Measurements from ENCODE around the gene NUP210L.

The NUP210L gene

DNA sequence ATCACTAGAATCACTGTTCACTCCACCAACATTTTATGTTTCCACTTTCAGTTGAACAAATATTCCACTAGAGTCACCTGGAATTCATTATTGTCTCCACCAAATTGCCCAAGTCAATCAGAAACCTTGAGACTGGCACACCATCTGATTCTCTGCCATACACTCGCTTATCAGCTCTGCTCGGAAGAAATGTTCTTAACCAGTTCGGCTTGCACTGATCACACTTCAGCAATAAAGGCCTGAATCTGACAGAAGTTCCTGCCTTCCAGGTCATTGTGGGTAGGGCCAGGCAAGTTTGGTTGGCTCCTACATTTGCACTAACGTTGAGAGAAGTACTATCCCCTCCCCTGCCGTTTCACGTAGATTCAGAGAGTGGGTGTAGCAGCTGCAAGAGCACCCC, 27.1 kb upstream of the NUP210L start:
- DNase-seq (ENCODE audit: low spot score), result no peak
- TF ChIP-seq, protein P1, sequence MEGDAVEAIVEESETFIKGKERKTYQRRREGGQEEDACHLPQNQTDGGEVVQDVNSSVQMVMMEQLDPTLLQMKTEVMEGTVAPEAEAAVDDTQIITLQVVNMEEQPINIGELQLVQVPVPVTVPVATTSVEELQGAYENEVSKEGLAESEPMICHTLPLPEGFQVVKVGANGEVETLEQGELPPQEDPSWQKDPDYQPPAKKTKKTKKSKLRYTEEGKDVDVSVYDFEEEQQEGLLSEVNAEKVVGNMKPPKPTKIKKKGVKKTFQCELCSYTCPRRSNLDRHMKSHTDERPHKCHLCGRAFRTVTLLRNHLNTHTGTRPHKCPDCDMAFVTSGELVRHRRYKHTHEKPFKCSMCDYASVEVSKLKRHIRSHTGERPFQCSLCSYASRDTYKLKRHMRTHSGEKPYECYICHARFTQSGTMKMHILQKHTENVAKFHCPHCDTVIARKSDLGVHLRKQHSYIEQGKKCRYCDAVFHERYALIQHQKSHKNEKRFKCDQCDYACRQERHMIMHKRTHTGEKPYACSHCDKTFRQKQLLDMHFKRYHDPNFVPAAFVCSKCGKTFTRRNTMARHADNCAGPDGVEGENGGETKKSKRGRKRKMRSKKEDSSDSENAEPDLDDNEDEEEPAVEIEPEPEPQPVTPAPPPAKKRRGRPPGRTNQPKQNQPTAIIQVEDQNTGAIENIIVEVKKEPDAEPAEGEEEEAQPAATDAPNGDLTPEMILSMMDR (IDR thresholded peaks at IDR 0.05; ENCODE audit: borderline replicate concordance, control extremely low read depth, extremely low read depth, insufficient read depth, missing control alignments), result no peak
- in situ Hi-C loops (cut with MboI; ENCODE audit: low sequenced_read_pairs, unreplicated experiment), result no loop called here

DNA sequence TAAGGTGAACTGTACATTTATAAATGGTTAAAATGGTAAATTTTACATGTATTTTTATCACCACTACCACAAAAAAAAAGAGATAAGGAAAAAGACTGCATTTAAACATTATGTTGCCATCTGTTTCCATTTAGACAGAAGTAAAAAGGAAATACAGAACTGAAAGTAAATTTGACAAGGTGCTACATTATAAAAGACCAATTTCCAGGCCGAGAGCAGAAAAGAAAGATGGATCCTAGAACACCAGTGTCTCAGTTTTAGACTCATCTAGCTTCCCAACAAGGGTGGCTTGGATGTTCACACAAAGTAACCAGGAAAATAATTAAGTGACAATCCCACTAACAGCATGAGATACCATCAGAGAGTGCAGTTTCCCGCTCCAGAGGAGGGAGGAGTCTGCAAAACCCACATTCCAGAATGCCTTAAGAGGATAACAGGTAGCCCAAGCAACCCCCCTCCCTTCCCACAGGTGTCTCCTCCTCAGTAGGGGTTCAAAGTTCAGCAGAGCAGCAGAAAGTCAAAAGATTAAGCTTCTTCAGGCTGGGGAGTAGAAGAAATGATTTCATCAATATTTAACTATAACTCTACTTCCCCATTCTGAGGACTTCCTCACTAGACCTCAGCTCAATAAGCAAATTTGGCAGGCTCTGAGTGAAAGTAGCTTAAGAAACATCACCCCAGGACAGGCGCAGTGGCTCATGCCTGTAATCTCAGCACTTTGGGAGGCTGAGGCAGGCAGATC, 25.2 kb upstream of the NUP210L start:
- in situ Hi-C loops (cut with MboI; ENCODE audit: low sequenced_read_pairs, unreplicated experiment), result no loop called here
- peak; percentile 52 for DNase-seq (ENCODE audit: low spot score)
- TF ChIP-seq, protein P1 (IDR thresholded peaks at IDR 0.05; ENCODE audit: borderline replicate concordance, control extremely low read depth, extremely low read depth, insufficient read depth, missing control alignments), result no peak

DNA sequence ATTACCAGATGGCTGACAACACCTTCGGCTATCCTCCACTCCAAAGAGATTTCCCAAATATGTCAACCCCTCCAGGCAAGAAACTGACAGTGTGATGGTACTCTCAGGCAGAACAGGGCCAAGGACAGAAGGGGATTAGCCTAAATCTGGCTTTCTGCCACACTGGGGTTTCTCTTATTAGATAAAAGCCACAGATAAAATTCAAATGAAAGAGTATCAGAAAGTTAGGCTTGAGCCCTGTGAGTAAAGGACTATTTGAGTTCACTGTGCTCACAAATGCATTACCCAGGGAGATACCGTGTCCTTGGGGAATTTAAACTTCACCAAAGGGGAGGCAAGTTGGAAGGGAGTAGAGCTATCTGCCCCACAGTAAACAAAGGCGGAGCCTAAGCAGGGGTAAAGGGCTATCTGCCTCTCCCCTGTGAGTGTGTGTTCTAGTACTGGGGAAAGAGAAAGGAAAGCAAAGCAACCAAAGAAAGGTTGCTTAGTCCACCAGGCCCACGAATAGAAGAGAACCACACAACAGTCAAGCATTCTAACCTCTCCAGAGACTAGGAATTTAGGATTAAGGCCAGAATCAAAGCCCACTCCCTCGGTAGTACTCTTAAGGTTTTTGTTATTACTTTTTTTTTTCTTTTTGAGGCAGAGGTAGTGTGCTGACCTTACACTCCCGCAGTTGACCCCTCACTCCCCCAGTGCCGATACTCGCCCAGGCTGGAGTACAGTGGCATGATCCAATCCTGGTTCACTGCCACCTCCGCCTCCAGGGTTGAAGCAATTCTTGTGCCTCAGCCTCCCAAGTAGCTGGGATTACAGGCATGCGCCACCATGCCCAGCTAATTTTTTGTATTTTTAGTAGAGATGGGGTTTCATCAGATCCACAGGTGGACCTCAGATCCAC, 24.3 kb upstream of the NUP210L start:
- no peak for DNase-seq (ENCODE audit: low spot score)
- TF ChIP-seq, protein P1 (IDR thresholded peaks at IDR 0.05; ENCODE audit: borderline replicate concordance, control extremely low read depth, extremely low read depth, insufficient read depth, missing control alignments), result no peak
- in situ Hi-C loops (cut with MboI; ENCODE audit: low sequenced_read_pairs, unreplicated experiment), result no loop called here

DNA sequence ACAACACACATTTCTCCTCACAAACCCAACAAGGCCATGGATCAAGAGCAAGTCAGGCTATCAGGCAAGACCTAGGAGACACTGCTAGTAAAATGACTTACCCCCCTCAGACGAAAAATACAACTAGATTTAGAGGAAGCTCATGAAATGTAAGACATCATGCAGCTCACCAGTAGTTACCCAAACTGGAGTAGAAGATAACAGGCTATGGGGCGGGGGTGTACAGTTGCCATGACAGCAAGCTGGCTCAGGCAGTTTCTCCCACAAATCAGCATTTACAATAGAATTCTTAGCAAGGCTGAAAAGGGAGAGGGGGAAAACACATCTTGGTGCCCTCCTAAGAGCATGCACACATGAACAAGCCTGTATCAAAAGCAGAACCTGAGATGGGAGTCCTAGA, 23.1 kb upstream of the NUP210L start:
- TF ChIP-seq, protein P1 (IDR thresholded peaks at IDR 0.05; ENCODE audit: borderline replicate concordance, control extremely low read depth, extremely low read depth, insufficient read depth, missing control alignments), result no peak
- DNase-seq (ENCODE audit: low spot score), result no peak
- in situ Hi-C loops (cut with MboI; ENCODE audit: low sequenced_read_pairs, unreplicated experiment), result no loop called here

DNA sequence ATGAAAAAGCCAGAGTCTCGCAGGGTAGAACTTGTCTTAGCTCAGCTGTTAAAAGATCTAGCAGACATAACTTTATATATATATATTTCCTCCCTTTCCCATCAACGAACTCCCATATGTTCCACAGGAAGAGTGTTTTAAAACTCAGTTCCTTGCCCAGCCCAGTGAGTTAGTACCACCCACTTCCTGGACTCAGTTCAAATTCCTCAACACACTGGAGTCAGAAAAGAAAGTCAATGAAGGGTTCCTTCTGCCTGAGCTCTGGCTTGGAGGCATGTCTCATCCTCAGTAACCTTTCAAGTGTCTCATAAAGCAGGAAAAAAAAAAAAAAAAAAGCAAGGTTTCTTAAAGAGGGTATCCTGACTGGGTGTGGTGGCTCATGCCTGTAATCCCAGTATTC, 21.5 kb upstream of the NUP210L start:
- TF ChIP-seq, protein P1 (IDR thresholded peaks at IDR 0.05; ENCODE audit: borderline replicate concordance, control extremely low read depth, extremely low read depth, insufficient read depth, missing control alignments), result no peak
- no peak for DNase-seq (ENCODE audit: low spot score)
- in situ Hi-C loops (cut with MboI; ENCODE audit: low sequenced_read_pairs, unreplicated experiment), result no loop called here

DNA sequence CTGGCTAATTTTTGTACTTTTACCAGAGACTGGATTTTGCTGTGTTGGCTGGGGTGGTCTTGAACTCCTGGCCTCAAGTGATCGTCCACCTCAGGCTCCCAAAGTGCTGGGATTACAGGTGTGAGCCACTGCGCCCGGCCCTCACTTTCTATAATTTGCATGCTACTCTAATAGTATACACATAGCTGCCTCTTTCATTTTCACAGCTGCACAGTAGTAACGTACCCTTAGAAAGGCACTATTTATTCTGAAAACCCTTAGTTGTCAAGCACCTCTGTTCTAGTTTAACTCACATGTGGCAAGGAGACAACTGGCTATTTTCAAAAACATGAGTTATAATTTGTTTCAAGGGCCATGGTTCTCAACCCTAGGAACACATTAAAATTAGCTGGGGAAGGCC, 19.8 kb upstream of the NUP210L start:
- TF ChIP-seq, protein P1 (IDR thresholded peaks at IDR 0.05; ENCODE audit: borderline replicate concordance, control extremely low read depth, extremely low read depth, insufficient read depth, missing control alignments), result no peak
- in situ Hi-C loops (cut with MboI; ENCODE audit: low sequenced_read_pairs, unreplicated experiment), result no loop called here
- no peak for DNase-seq (ENCODE audit: low spot score)
